Activated naive CD4-positive, alpha-beta T cell treated with anti-CD3 and anti-CD28 coated beads, Interleukin-2, amount 50 U/mL, for 24 hours (primary cell): Measurements from ENCODE around the gene TEAD1.

ENCODE experiments used
- H3K27ac Mint-ChIP-seq: one replicate; pipeline ENCODE4 v1.8.0; 2021; ENCODE audit warnings: mild to moderate bottlenecking, mixed read lengths
- H3K27me3 Mint-ChIP-seq: one replicate; pipeline ENCODE4 v1.8.0; 2021; ENCODE audit warnings: mixed read lengths
- H3K36me3 Mint-ChIP-seq: one replicate; pipeline ENCODE4 v1.8.0; 2021; ENCODE audit warnings: mixed read lengths
- H3K4me1 Mint-ChIP-seq: one replicate; pipeline ENCODE4 v1.8.0; 2021; ENCODE audit warnings: mixed read lengths
- H3K4me3 Mint-ChIP-seq: one replicate; pipeline ENCODE4 v1.8.0; 2021; ENCODE audit warnings: mild to moderate bottlenecking, mixed read lengths
- H3K9me3 Mint-ChIP-seq: one replicate; pipeline ENCODE4 v1.8.0; 2021; ENCODE audit warnings: mixed read lengths

Gene TEAD1

GRCh38 chr11:12800871-12801270, 126.7 kb downstream of the TEAD1 start:
- H3K36me3 Mint-ChIP-seq = no peaks in the 10 kb centered on the region
- H3K9me3 Mint-ChIP-seq = no peaks in the 10 kb centered on the region
- peaks cover 38% of the 10 kb centered on the region for H3K27me3 Mint-ChIP-seq
- no peaks in the 10 kb centered on the region for H3K4me1 Mint-ChIP-seq
- H3K27ac Mint-ChIP-seq = no peak overlapping the region
- H3K4me3 Mint-ChIP-seq = no peak overlapping the region

- Mint-ChIP-seq H3K36me3 (no peaks in the 10 kb centered on the region), H3K4me1 (no peaks in the 10 kb centered on the region), H3K9me3 (no peaks in the 10 kb centered on the region), H3K27ac (no peak overlapping the region), H3K27me3 (peaks cover 40% of the 10 kb centered on the region), H3K4me3 (no peak overlapping the region)
These were observed 127.8 kb downstream of the TEAD1 start for GRCh38 chr11:12801976-12802375.

- H3K4me1 Mint-ChIP-seq = no peaks in the 10 kb centered on the region
- no peak overlapping the region for H3K27ac Mint-ChIP-seq
- no peak overlapping the region for H3K4me3 Mint-ChIP-seq
- no peaks in the 10 kb centered on the region for H3K36me3 Mint-ChIP-seq
- peaks cover 39% of the 10 kb centered on the region for H3K27me3 Mint-ChIP-seq
- no peaks in the 10 kb centered on the region for H3K9me3 Mint-ChIP-seq
These were observed 128.3 kb downstream of the TEAD1 start for GRCh38 chr11:12802418-12803085.

GRCh38 chr11:12803086-12803826, 129.0 kb downstream of the TEAD1 start:
- H3K9me3 Mint-ChIP-seq = no peaks in the 10 kb centered on the region
- H3K4me1 Mint-ChIP-seq = no peaks in the 10 kb centered on the region
- no peak overlapping the region for H3K4me3 Mint-ChIP-seq
- H3K27me3 Mint-ChIP-seq = peaks cover 34% of the 10 kb centered on the region
- H3K36me3 Mint-ChIP-seq = no peaks in the 10 kb centered on the region
- H3K27ac Mint-ChIP-seq = no peak overlapping the region

- H3K36me3 Mint-ChIP-seq = no peaks in the 10 kb centered on the region
- no peaks in the 10 kb centered on the region for H3K9me3 Mint-ChIP-seq
- no peak overlapping the region for H3K4me3 Mint-ChIP-seq
- H3K27me3 Mint-ChIP-seq = peaks cover 21% of the 10 kb centered on the region
- H3K27ac Mint-ChIP-seq = no peak overlapping the region
- H3K4me1 Mint-ChIP-seq = no peaks in the 10 kb centered on the region
These were observed 131.9 kb downstream of the TEAD1 start for GRCh38 chr11:12806113-12806512.

GRCh38 chr11:12807621-12808020, 133.4 kb downstream of the TEAD1 start:
- Mint-ChIP-seq H3K36me3 (no peaks in the 10 kb centered on the region), H3K9me3 (no peaks in the 10 kb centered on the region), H3K4me3 (no peak overlapping the region), H3K4me1 (no peaks in the 10 kb centered on the region), H3K27me3 (peaks cover 16% of the 10 kb centered on the region), H3K27ac (no peak overlapping the region)

GRCh38 chr11:12808519-12808918, 134.3 kb downstream of the TEAD1 start:
- H3K27me3 Mint-ChIP-seq = peaks cover 12% of the 10 kb centered on the region
- no peaks in the 10 kb centered on the region for H3K4me1 Mint-ChIP-seq
- no peaks in the 10 kb centered on the region for H3K9me3 Mint-ChIP-seq
- H3K27ac Mint-ChIP-seq = no peak overlapping the region
- H3K36me3 Mint-ChIP-seq = no peaks in the 10 kb centered on the region
- no peak overlapping the region for H3K4me3 Mint-ChIP-seq

DNA sequence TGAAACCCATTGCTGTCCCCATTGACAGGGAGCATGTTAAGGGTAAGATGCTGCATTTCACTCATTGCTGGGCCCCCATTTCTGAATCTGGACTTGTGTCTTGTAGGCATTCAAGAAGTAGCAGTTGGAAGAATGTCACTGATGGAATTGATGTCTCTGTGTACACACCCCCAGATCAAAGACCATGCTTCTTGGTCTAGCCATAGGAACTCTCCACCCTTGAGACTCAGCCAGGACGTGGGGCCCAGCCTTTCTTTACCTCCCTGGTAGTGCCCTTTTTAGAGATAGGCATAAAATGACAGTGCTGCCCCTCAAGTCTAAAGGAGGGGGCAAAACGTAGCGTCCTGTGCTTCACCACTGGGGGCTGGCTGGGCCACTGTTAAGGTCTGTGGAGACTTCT, 135.1 kb downstream of the TEAD1 start:
- H3K36me3 Mint-ChIP-seq = no peaks in the 10 kb centered on the region
- no peak overlapping the region for H3K27ac Mint-ChIP-seq
- no peak overlapping the region for H3K4me3 Mint-ChIP-seq
- H3K4me1 Mint-ChIP-seq = peaks cover under 1% of the 10 kb centered on the region
- peaks cover 9% of the 10 kb centered on the region for H3K27me3 Mint-ChIP-seq
- H3K9me3 Mint-ChIP-seq = no peaks in the 10 kb centered on the region

DNA sequence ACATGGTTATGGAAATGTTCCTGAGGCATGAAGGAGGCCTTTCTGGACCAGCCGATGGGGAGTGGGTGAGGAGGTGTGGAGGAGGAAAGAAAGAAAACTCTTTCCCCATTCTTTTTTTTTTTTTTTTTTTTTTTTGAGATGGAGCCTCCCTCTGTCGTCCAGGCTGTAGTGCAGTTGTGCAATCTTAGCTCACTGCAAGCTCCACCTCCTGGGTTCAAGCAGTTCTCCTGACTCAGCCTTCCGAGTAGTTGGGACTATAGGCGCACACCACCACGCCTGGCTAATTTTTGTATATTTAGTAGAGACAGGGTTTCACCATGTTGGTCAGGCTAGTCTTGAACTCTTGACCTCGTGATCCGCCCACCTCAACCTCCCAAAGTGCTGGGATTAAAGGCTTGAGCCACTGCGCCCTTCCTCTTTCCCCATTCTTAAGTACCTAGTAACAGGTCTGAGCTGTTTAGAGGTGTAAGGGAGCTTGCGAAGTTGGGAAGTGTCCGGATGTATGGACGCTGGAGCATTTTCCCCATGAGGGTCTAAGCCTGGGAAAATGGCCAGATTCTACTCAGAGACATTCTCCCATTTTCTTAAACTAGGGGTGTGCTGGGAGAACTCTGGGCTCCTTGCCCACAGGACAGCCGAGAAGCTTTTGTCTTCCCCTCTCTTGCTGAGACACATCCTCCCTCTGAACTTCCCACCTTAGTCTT, 135.8 kb downstream of the TEAD1 start:
- Mint-ChIP-seq H3K4me1 (peaks cover 6% of the 10 kb centered on the region), H3K4me3 (no peak overlapping the region), H3K9me3 (no peaks in the 10 kb centered on the region), H3K36me3 (no peaks in the 10 kb centered on the region), H3K27me3 (peaks cover 9% of the 10 kb centered on the region), H3K27ac (no peak overlapping the region)

GRCh38 chr11:12810568-12810894, 136.3 kb downstream of the TEAD1 start:
- no peaks in the 10 kb centered on the region for H3K9me3 Mint-ChIP-seq
- H3K4me3 Mint-ChIP-seq = no peak overlapping the region
- H3K4me1 Mint-ChIP-seq = peaks cover 6% of the 10 kb centered on the region
- no peak overlapping the region for H3K27ac Mint-ChIP-seq
- H3K27me3 Mint-ChIP-seq = peaks cover 7% of the 10 kb centered on the region
- H3K36me3 Mint-ChIP-seq = no peaks in the 10 kb centered on the region

DNA sequence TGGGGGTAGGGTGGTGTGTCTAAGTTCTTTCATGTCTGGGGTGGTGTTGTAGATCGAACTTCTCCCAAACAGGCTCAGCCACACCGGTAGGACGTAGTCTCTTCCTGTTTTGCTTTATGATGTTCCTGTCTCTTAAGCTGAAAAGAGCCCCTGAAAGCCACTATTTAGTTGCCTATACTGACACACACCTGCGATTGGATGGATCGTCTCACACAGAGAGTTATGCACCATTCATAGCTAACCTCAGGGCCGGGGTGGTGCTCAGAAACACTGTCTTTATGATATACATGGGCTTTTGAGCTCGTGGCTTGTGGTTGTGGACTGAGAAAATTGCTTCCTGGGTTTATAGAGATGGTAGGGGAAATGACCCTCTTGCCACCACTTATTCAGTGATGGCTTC, 137.6 kb downstream of the TEAD1 start:
- Mint-ChIP-seq H3K4me1 (peaks cover 6% of the 10 kb centered on the region), H3K4me3 (no peak overlapping the region), H3K27me3 (peaks cover 6% of the 10 kb centered on the region), H3K36me3 (no peaks in the 10 kb centered on the region), H3K27ac (no peak overlapping the region), H3K9me3 (no peaks in the 10 kb centered on the region)

- Mint-ChIP-seq H3K4me3 (no peak overlapping the region), H3K9me3 (no peaks in the 10 kb centered on the region), H3K27ac (no peak overlapping the region), H3K36me3 (no peaks in the 10 kb centered on the region), H3K4me1 (peaks cover 6% of the 10 kb centered on the region), H3K27me3 (peaks cover 6% of the 10 kb centered on the region)
These were observed 138.6 kb downstream of the TEAD1 start for GRCh38 chr11:12812849-12813248.

- peaks cover 5% of the 10 kb centered on the region for H3K27me3 Mint-ChIP-seq
- no peaks in the 10 kb centered on the region for H3K9me3 Mint-ChIP-seq
- no peaks in the 10 kb centered on the region for H3K36me3 Mint-ChIP-seq
- peaks cover 6% of the 10 kb centered on the region for H3K4me1 Mint-ChIP-seq
- no peak overlapping the region for H3K27ac Mint-ChIP-seq
- no peak overlapping the region for H3K4me3 Mint-ChIP-seq
These were observed 139.4 kb downstream of the TEAD1 start for GRCh38 chr11:12813371-12814225.

DNA sequence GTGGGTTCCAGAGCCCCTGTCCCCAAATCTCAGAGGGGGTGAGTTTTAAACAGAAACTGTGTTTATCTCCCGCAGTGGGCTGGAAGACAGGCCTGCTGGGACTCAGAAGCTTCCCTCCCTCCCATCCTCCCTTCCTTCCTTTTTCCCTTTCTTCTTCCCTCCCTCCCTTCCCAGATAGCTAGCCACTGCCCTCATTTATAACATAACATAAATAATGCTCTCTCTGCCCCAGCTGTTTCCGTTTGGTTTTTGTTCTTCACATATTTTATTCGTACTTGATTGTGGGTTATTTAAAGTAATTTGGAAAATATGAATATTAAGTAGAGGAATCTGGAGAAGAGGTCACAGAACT, 140.9 kb downstream of the TEAD1 start:
- H3K36me3 Mint-ChIP-seq = no peaks in the 10 kb centered on the region
- H3K27ac Mint-ChIP-seq = no peak overlapping the region
- no peak overlapping the region for H3K4me3 Mint-ChIP-seq
- H3K4me1 Mint-ChIP-seq = peaks cover 6% of the 10 kb centered on the region
- H3K27me3 Mint-ChIP-seq = peaks cover 5% of the 10 kb centered on the region
- H3K9me3 Mint-ChIP-seq = no peaks in the 10 kb centered on the region

GRCh38 chr11:12815931-12816494, 141.8 kb downstream of the TEAD1 start:
- peaks cover 5% of the 10 kb centered on the region for H3K27me3 Mint-ChIP-seq
- H3K9me3 Mint-ChIP-seq = no peaks in the 10 kb centered on the region
- H3K36me3 Mint-ChIP-seq = no peaks in the 10 kb centered on the region
- no peak overlapping the region for H3K4me3 Mint-ChIP-seq
- no peak overlapping the region for H3K27ac Mint-ChIP-seq
- peaks cover 6% of the 10 kb centered on the region for H3K4me1 Mint-ChIP-seq
